ENCODE results near the gene ADCY4. TPM values are rescaled to one million over a fixed set of nuclear protein-coding genes. Genes with fewer than 3 reads are reported as not detected.

Gene ADCY4
- total and polyA plus RNA-seq, 2 of the 8 experiments (the other 6 are each of a cell fraction or from before 2014, with no cell fraction given), result 0.27 to 0.35 TPM

DNA sequence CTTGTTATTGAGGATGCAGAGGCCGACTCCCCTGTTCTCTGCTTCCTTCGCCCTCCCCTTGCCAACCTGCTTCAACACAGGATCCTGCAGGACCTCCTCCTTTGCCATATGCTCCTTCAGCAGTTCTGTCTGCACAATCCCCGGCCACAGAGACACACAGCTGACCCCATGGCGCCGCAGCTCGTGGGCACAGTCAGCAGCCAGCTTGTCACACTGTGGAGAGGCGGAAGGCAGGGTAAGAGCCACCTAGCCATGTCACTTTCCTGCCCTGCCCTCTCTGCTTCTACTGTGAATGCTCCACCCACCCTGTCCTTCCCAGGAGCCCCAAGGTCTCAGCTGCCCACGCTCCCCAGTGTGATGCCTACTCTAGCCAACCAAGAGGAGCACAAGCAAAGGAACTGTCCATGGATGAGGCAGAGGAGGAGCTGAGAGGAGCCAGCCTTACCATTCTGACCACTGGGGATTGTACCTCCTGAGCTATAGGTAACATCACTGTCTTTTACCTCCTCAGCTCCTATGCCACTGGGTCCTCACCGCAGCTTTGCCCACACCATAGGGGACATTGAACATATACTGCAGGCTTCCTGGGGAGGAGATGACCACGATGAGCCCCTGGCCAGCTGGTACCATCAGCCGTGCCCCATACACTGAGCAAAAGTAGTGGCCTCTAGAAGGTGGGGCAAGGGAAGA, 42.6 kb downstream of the ADCY4 start (continued):
- TF ChIP-seq, protein P1, sequence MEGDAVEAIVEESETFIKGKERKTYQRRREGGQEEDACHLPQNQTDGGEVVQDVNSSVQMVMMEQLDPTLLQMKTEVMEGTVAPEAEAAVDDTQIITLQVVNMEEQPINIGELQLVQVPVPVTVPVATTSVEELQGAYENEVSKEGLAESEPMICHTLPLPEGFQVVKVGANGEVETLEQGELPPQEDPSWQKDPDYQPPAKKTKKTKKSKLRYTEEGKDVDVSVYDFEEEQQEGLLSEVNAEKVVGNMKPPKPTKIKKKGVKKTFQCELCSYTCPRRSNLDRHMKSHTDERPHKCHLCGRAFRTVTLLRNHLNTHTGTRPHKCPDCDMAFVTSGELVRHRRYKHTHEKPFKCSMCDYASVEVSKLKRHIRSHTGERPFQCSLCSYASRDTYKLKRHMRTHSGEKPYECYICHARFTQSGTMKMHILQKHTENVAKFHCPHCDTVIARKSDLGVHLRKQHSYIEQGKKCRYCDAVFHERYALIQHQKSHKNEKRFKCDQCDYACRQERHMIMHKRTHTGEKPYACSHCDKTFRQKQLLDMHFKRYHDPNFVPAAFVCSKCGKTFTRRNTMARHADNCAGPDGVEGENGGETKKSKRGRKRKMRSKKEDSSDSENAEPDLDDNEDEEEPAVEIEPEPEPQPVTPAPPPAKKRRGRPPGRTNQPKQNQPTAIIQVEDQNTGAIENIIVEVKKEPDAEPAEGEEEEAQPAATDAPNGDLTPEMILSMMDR (IDR thresholded peaks at IDR 0.05; ENCODE audit: control extremely low read depth in 1 of 3, insufficient read depth in 1 of 3, low read depth in 1 of 3, low read length in 3 of 3), result no peak
- TF ChIP-seq PHF8 (conservative IDR thresholded peaks at IDR 0.05; ENCODE audit: low read depth, low read length) (no peak), POLR2AphosphoS5 (IDR thresholded peaks at IDR 0.05; ENCODE audit: low read depth, low read length) (no peak), TAF7 (optimal IDR thresholded peaks at IDR 0.05; ENCODE audit: borderline replicate concordance, low read depth, low read length) (no peak), SAP30 (IDR thresholded peaks at IDR 0.05; ENCODE audit: insufficient read depth, insufficient replicate concordance, low read length) (no peak), HDAC6 (IDR thresholded peaks at IDR 0.05; ENCODE audit: low read depth, low read length) (no peak), RBBP5 (IDR thresholded peaks at IDR 0.05; ENCODE audit: borderline replicate concordance, low read depth, low read length) (no peak), CHD1 (IDR thresholded peaks at IDR 0.05; ENCODE audit: low read depth, low read length) (no peak)
